Colonic mucosa (tissue), 4 donors: Measurements from ENCODE around the gene GALNT3. TPM values are rescaled to one million over a fixed set of nuclear protein-coding genes. Genes with fewer than 3 reads are reported as not detected.

Source experiments
- DNase-seq: peaks from one replicate; pipeline ENCODE4 v3.0.0-alpha.2; 2020
- H3K27ac ChIP-seq: fragments of 200-600 bp; one replicate; pipeline ENCODE4 v1.8.0; 2021
- H3K27me3 ChIP-seq: fragments of 200-600 bp; one replicate; pipeline ENCODE4 v1.8.0; 2021
- H3K36me3 ChIP-seq: fragments of 200-600 bp; one replicate; pipeline ENCODE4 v1.8.0; 2021
- H3K4me1 ChIP-seq: fragments of 200-600 bp; one replicate; pipeline ENCODE4 v1.8.0; 2021; ENCODE audit warnings: mild to moderate bottlenecking
- H3K4me3 ChIP-seq: fragments of 200-600 bp; one replicate; pipeline ENCODE4 v1.8.0; 2021
- H3K9ac ChIP-seq, 2 donors: one replicate each; pipeline ENCODE4 v1.7.0; 2013; ENCODE audit warnings: control low read depth in 2 of 2, low read depth in 2 of 2, low read length in 2 of 2
- H3K9me3 ChIP-seq: fragments of 200-600 bp; one replicate; pipeline ENCODE4 v1.8.0; 2021
- intact Hi-C: fragments of 100-400 bp; cut with DNase I; formaldehyde crosslinking; loops from one replicate; pipeline ENCODE4 v1.14.1; 2022
- total RNA-seq, 2 donors: library from RNA; stranded (reverse); fragmentation: NEBNext Ultra II Directional in 1 of 2; extraction: Animal tissue kit (Norgen Biotek cat#: 25700) in 1 of 2; gene quantifications; one replicate each; pipeline ENCODE4 v1.2.1, GENCODE V29; 2021
- TF ChIP-seq, protein P1 (sequence below): fragments of 200-600 bp; IDR thresholded peaks from one replicate; pipeline ENCODE4 v1.8.0; 2022; ENCODE audit warnings: antibody characterized with exemption, mild to moderate bottlenecking
- donor health status: healthy.
- donor health status: DM: no; HTN: no; CAD: no.
- donor health status: DM: no; HTN: no; CAD: no.

The GALNT3 gene
- total RNA-seq, 2 donors from 2014 or later, result 86.2 to 117 TPM

DNA sequence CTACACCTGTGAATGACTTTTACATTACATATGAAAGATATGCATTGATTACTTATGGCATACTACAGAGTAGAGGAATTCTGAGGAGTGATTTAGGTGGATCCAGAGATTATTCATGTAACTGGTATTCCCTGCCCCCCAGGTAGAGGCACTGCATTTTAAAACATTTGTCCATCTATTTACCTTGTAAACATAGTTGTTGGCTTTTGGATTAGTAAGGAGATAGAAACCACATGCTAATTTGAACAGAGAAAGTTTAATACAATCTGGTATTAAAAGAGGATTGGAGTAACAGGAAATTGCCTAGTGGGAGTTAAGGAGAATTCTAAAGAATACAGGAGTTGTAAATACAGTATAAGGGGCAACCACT lies 15.9 kb downstream of the GALNT3 start:
- no peak overlapping the region for H3K9ac ChIP-seq
- H3K27me3 ChIP-seq, result no peaks in the 10 kb centered on the region
- intact Hi-C loops, result loop anchor here (10.0 kb wide), 1 partner anchor 97 kb away; no protein-coding TSS in a partner anchor
- no peaks in the 10 kb centered on the region for H3K9me3 ChIP-seq
- no peak overlapping the region for H3K27ac ChIP-seq
- no peak overlapping the region for H3K4me3 ChIP-seq
- peaks cover 8% of the 10 kb centered on the region for H3K4me1 ChIP-seq
- H3K36me3 ChIP-seq, result no peaks in the 10 kb centered on the region
- TF ChIP-seq, protein P1, sequence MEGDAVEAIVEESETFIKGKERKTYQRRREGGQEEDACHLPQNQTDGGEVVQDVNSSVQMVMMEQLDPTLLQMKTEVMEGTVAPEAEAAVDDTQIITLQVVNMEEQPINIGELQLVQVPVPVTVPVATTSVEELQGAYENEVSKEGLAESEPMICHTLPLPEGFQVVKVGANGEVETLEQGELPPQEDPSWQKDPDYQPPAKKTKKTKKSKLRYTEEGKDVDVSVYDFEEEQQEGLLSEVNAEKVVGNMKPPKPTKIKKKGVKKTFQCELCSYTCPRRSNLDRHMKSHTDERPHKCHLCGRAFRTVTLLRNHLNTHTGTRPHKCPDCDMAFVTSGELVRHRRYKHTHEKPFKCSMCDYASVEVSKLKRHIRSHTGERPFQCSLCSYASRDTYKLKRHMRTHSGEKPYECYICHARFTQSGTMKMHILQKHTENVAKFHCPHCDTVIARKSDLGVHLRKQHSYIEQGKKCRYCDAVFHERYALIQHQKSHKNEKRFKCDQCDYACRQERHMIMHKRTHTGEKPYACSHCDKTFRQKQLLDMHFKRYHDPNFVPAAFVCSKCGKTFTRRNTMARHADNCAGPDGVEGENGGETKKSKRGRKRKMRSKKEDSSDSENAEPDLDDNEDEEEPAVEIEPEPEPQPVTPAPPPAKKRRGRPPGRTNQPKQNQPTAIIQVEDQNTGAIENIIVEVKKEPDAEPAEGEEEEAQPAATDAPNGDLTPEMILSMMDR, result no peak
- no peak for DNase-seq

DNA sequence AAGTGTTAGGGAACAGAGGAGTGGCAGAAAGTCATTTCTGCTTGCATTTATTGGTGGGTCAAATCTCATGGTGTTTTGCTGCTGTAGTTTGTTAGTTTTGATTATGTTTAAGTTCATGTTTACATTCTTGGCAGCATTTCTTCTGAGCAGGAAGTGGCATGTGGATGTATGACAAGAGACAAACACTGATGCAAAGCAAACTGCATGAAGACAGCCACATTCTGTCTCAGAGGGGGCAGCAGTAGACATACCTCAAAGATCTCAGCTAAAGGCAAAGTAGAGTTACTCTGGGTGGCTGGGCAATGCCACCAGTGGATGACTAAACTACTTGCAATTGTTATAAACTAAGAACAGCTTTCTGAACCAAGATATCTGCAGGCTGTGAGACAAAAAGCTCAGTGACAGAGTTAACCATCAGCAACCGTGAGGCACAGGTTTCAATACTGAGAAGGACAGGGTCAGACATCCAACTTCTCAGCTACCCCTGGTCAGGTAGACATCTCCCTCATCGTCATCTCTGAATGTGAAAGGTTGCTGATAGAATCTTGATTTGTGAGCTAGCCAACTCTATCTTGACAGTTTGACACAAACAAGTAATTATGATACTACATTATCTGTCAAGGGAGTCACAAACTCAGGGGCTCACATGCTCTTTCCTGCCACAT lies 16.4 kb downstream of the GALNT3 start:
- H3K27ac ChIP-seq, result no peak overlapping the region
- TF ChIP-seq, protein P1, result no peak
- no peak overlapping the region for H3K9ac ChIP-seq
- intact Hi-C loops, result loop anchor here (10.0 kb wide), 1 partner anchor 97 kb away; no protein-coding TSS in a partner anchor
- peaks cover 8% of the 10 kb centered on the region for H3K4me1 ChIP-seq
- no peaks in the 10 kb centered on the region for H3K9me3 ChIP-seq
- H3K36me3 ChIP-seq, result no peaks in the 10 kb centered on the region
- no peak overlapping the region for H3K4me3 ChIP-seq
- no peaks in the 10 kb centered on the region for H3K27me3 ChIP-seq
- DNase-seq, result no peak

DNA sequence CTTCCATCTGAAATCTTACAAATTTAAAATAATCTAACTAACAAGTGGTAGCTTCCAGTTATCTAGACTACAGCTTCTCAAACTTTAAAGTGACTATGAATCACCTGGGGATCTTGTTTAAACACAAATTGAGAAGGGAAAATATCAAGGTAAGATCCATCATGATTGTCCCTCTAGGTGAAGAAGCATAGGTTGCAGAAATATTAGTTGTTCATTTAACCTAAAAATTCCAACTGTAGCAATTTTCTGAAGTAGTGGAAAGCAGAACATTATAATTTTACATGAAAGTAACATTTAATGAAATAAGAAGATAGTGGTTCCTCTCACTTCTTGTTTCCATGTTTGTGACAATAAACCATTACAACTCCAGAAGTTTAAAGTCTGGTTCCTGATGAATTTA lies 17.3 kb downstream of the GALNT3 start:
- Histone ChIP-seq H3K4me3 (no peak overlapping the region), H3K36me3 (no peaks in the 10 kb centered on the region), H3K27me3 (no peaks in the 10 kb centered on the region), H3K9ac (no peak overlapping the region), H3K4me1 (peaks cover 8% of the 10 kb centered on the region), H3K9me3 (no peaks in the 10 kb centered on the region), H3K27ac (no peak overlapping the region)
- TF ChIP-seq, protein P1, result no peak
- no peak for DNase-seq
- intact Hi-C loops, result loop anchor here (10.0 kb wide), 1 partner anchor 98 kb away; no protein-coding TSS in a partner anchor

DNA sequence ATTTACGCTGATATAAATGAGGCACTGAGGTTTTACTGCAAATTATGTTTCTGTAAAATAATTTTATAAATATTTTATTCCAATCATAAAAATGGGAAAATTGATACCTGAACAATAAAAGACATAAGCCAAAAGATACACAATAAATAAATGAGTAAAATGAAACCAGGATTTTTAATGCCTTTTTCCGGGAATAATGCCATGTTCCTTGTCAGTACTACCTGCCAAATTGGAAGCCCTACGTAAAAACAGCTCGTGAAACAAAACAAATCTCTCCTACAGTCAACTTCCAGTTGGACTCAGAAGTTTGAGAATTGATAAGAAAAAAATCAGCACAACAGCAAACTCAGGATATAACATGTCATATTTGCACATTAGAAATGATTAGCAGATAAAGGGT lies 18.0 kb downstream of the GALNT3 start:
- Histone ChIP-seq H3K4me1 (peaks cover 8% of the 10 kb centered on the region), H3K27ac (no peak overlapping the region), H3K27me3 (no peaks in the 10 kb centered on the region), H3K36me3 (no peaks in the 10 kb centered on the region), H3K4me3 (no peak overlapping the region), H3K9ac (no peak overlapping the region), H3K9me3 (no peaks in the 10 kb centered on the region)
- TF ChIP-seq, protein P1, result no peak
- no peak for DNase-seq
- intact Hi-C loops, result loop anchor here (10.0 kb wide), 1 partner anchor 99 kb away; no protein-coding TSS in a partner anchor

DNA sequence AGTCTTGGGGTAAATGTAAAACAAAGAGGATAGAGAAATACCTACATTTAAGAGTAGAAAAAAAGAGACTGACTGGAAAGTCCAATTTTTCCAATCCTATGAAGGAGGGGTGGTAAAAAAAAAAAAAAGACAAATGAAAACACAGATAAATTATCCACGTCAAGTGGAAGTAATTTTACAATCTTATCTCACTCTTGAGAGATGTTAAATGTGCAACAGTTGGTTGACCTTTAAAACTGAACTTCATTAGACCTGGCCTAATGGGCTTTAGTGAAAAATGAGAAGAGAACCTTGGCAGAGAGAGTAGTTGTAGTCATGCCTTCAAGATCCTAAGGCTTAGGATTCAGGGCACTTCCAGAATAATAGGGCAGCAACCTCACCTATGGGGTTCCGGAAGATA lies 20.4 kb downstream of the GALNT3 start:
- no peaks in the 10 kb centered on the region for H3K27me3 ChIP-seq
- H3K9ac ChIP-seq, result no peak overlapping the region
- TF ChIP-seq, protein P1, result no peak
- H3K36me3 ChIP-seq, result no peaks in the 10 kb centered on the region
- H3K4me1 ChIP-seq, result peaks cover 8% of the 10 kb centered on the region
- no peak overlapping the region for H3K27ac ChIP-seq
- no peak overlapping the region for H3K4me3 ChIP-seq
- DNase-seq, result no peak
- intact Hi-C loops, result loop anchor here (5.0 to 10.0 kb wide), 2 partner anchors 101 to 371 kb away; no protein-coding TSS in a partner anchor
- H3K9me3 ChIP-seq, result no peaks in the 10 kb centered on the region
